Right lobe of liver (tissue), 6 donors: ENCODE measurements around the gene LRRC9. TPM values are rescaled to one million over a fixed set of nuclear protein-coding genes. Genes with fewer than 3 reads are reported as not detected.

Experiments
- ATAC-seq, 4 donors: fragments of 200-7000 bp; cut with Tn5 transposase; one replicate each; pipeline ENCODE4 v1.9.1; 2020; ENCODE audit warnings: mild to moderate bottlenecking in 4 of 4, moderate library complexity in 4 of 4
- DNase-seq, 3 donors: peaks; one replicate each; pipeline ENCODE4 v3.0.0-alpha.2; 2020
- H3K27ac ChIP-seq, 3 donors: fragments of 200-600 bp; one replicate each; pipeline ENCODE4 v1.8.0; 2022
- H3K27me3 ChIP-seq, 2 donors: fragments of 200-600 bp; one replicate each; pipeline ENCODE4 v1.8.0; 2022
- H3K36me3 ChIP-seq, 4 donors: fragments of 200-600 bp; sonication (generic) in 1 of 4; one replicate each; pipeline versions ENCODE4 v1.5.1 to v1.8.0; 2017 to 2022; ENCODE audit warnings: control low read depth in 1 of 4
- H3K4me1 ChIP-seq, 4 donors: fragments of 200-600 bp; sonication (generic) in 1 of 4; one replicate each; pipeline versions ENCODE4 v1.5.1 to v1.8.0; 2017 to 2022; ENCODE audit warnings: control low read depth in 1 of 4
- H3K4me3 ChIP-seq, 3 donors: fragments of 200-600 bp; one replicate each; pipeline ENCODE4 v1.8.0; 2022
- H3K9me3 ChIP-seq, 4 donors: fragments of 200-600 bp; sonication (generic) in 1 of 4; one replicate each; pipeline versions ENCODE4 v1.5.1 to v1.8.0; 2017 to 2022; ENCODE audit warnings: control low read depth in 1 of 4
- CTCF ChIP-seq, 4 donors: fragments of 200-600 bp in 3 of 4; fragments of 450-650 bp in 1 of 4; IDR thresholded peaks; one replicate each; pipeline versions ENCODE4 v1.5.1 to v1.8.0; 2016 to 2022; ENCODE audit warnings: antibody characterized with exemption in 4 of 4, mild to moderate bottlenecking in 2 of 4
- POLR2A ChIP-seq: fragments of 450-650 bp; IDR thresholded peaks from one replicate; pipeline ENCODE4 v1.6.1; 2017; ENCODE audit warnings: antibody characterized with exemption, mild to moderate bottlenecking
- WGBS: methylation state at CpG from one replicate; pipeline ENCODE4 v1.1.6; 2018; ENCODE audit warnings: low coverage, low lambda C conversion rate; ENCODE audit not compliant: insufficient coverage; ENCODE audit errors: missing lambda C conversion rate; 5-methylcytosine and 5-hydroxymethylcytosine counted together
- intact Hi-C, 2 donors: fragments of 100-400 bp; cut with DNase I; formaldehyde crosslinking; loops; one replicate each; pipeline versions ENCODE4 v1.11.2 to v1.14.1; 2022
- total RNA-seq, 6 experiments: library from RNA; depleted of rRNA in 2 of 6; stranded (reverse); fragments of >200 nt in 2 of 6; fragmentation: NEBNext Ultra II Directional in 3 of 6; extraction: Animal tissue kit (Norgen Biotek cat#: 25700) in 3 of 6; gene quantifications; one replicate each; pipeline versions ENCODE4 v1.1.0 to v1.2.4, GENCODE V29; 2016 to 2023
- donor health status: DM: no; HTN: yes; CAD: no.
- donor health status: DM: no; HTN: no; CAD: no.
- donor health status: DM: no; HTN: no; CAD: no.
- donor health status: DM: no; HTN: yes; CAD: no.
- donor health status: DM: no; HTN: yes; CAD: no.

Gene LRRC9
- total RNA-seq, 6 experiments from 2014 or later = 0.15 TPM; not detected in 5

GRCh38 chr14:60089221-60089620 is 169.3 kb downstream of the LRRC9 start:
- H3K27ac ChIP-seq = no peak overlapping the region
- H3K9me3 ChIP-seq = no peaks in the 10 kb centered on the region
- no peak for ATAC-seq
- no peak overlapping the region for H3K4me3 ChIP-seq
- DNase-seq = no peak
- H3K27me3 ChIP-seq = no peaks in the 10 kb centered on the region
- WGBS = 60% methylated on average over 4 of the region's 4 CpGs
- peaks cover 0 to 4% (median 0%) of the 10 kb centered on the region in 4 donors for H3K4me1 ChIP-seq
- TF ChIP-seq CTCF (IDR thresholded peaks at IDR 0.05) (no peak), POLR2A (no peak)
- no peaks in the 10 kb centered on the region for H3K36me3 ChIP-seq
- intact Hi-C loops = no loop called here

- Histone ChIP-seq H3K4me1 (peaks cover 0 to 4% (median 0%) of the 10 kb centered on the region in 4 donors), H3K4me3 (peak overlapping the region; percentile 66 to 73 (median 66)), H3K27me3 (no peaks in the 10 kb centered on the region), H3K9me3 (no peaks in the 10 kb centered on the region), H3K36me3 (no peaks in the 10 kb centered on the region), H3K27ac (peak overlapping the region; percentile 96 to 99 (median 98))
- TF ChIP-seq CTCF (IDR thresholded peaks at IDR 0.05) (no peak), POLR2A (no peak)
- 10% methylated on average over 15 of the region's 16 CpGs for WGBS
- peak in 1 of 3 donors; percentile 56 for DNase-seq
- ATAC-seq = peak; percentile 2 to 11 (median 4)
- intact Hi-C loops = loop anchor here in 1 of 2 donors (10.0 kb wide), 1 partner anchor 74 kb away; the partner anchor contains the start of gene DHRS7
Measured at GRCh38 chr14:60090864-60091519, 171.0 kb downstream of the LRRC9 start.

GRCh38 chr14:60091550-60092525 is 171.9 kb downstream of the LRRC9 start, which contains the start of gene PCNX4:
PCNX4 (plus strand) TSS chr14:60091923; CDS start chr14:60107639, 15,716 bp downstream.
- WGBS = 0% methylated on average over 25 of the region's 88 CpGs
- ATAC-seq (peak; percentile 94 to 98 (median 96)), DNase-seq (peak; percentile 96 to 98 (median 98))
- H3K4me1 ChIP-seq = peaks cover 0 to 4% (median 0%) of the 10 kb centered on the region in 4 donors
- H3K27ac ChIP-seq = peak within 1 kb of the TSS; percentile 96 to 99 (median 98)
- H3K9me3 ChIP-seq = no peaks in the 10 kb centered on the region
- H3K4me3 ChIP-seq = peak within 1 kb of the TSS; percentile 66 to 73 (median 66)
- no peaks in the 10 kb centered on the region for H3K27me3 ChIP-seq
- peak; percentile 95 for TF ChIP-seq POLR2A
- TF ChIP-seq CTCF (IDR thresholded peaks at IDR 0.05) = peak in 1 of 4 donors; percentile 4
- no peaks in the 10 kb centered on the region for H3K36me3 ChIP-seq
- intact Hi-C loops = loop anchor here in 1 of 2 donors (10.0 kb wide), 1 partner anchor 73 kb away; the partner anchor contains the start of gene DHRS7

- no peak for TF ChIP-seq CTCF (IDR thresholded peaks at IDR 0.05)
- no peak for TF ChIP-seq POLR2A
- no peaks in the 10 kb centered on the region for H3K36me3 ChIP-seq
- peaks cover 0 to 4% (median 0%) of the 10 kb centered on the region in 4 donors for H3K4me1 ChIP-seq
- peak; percentile 5 to 10 (median 8) for ATAC-seq
- H3K27me3 ChIP-seq = no peaks in the 10 kb centered on the region
- H3K9me3 ChIP-seq = no peaks in the 10 kb centered on the region
- DNase-seq = no peak
- intact Hi-C loops = loop anchor here in 1 of 2 donors (10.0 kb wide), 1 partner anchor 72 kb away; the partner anchor contains the start of gene DHRS7
- WGBS = 0% methylated on average over 14 of the region's 14 CpGs
- peak overlapping the region; percentile 66 to 73 (median 66) for H3K4me3 ChIP-seq
- H3K27ac ChIP-seq = peak overlapping the region; percentile 96 to 99 (median 98)
Measured at GRCh38 chr14:60092526-60092920, 172.6 kb downstream of the LRRC9 start.
